GM21576 (cell line): ENCODE data around the gene SLC8A1.

Experiments used
- ATAC-seq: cut with Tn5 transposase; IDR thresholded peaks from one replicate; pipeline ENCODE4 v1.9.1; 2021; ENCODE audit warnings: mild to moderate bottlenecking, moderate library complexity; ENCODE audit not compliant: unreplicated experiment

Gene SLC8A1

DNA sequence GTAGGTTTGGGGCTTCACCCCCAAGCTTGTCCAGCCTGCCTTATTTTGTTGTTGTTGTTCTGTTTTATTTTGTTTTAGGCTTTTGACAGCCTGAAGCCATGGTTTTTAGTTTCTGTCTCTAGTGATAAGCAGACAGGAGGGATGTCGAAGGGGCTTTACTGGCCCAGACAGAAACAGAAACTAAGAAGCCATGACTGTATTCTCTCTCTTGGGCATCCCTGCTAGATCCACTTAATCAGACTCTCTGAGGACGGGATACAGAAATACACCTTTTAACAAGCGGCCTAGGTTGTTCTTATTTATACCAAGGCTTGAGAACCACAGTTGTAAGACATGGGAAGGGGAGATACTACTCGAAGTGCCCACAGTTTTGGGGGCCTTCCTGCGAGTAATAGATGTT, 330.9 kb downstream of the SLC8A1 start:
- no peak for ATAC-seq

DNA sequence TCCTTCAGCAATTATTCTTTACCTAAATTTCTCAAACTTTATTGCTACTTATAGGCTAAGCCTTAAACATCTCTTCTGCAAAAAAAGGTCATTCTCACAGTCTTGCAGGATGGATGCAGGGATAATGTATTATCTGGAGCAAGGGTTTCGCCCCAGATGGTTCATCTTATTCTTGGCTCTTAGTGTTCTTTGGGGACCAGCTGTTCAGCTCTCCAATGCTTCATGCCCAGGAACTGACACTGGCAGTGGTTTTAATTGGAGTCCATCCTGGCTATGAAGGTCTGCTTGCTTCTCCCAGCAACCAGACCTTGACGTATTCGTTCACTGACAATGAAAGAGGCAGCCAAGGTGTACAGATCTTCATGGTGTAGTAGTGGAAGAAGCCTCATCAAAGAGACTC, 331.9 kb downstream of the SLC8A1 start:
- ATAC-seq, result no peak

DNA sequence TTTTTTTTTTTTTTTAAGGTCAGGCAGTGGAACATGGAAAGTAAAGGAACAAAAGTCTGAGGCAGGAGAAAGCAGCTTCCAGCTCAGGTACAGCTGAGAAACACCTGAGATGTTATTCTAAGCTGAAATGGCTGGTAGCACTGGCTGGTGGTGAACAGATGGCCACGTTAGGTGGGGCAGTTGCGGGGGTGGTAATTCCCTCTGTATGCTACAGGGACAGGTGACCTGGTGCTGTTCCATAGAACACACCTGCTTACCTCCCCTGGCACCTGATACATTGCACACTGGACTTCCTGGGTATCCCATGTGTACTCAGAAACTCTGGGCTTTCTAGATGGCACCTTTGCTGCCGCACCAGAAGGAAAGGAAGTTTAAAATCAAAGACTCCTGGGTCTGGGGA, 333.3 kb downstream of the SLC8A1 start:
- ATAC-seq, result no peak

DNA sequence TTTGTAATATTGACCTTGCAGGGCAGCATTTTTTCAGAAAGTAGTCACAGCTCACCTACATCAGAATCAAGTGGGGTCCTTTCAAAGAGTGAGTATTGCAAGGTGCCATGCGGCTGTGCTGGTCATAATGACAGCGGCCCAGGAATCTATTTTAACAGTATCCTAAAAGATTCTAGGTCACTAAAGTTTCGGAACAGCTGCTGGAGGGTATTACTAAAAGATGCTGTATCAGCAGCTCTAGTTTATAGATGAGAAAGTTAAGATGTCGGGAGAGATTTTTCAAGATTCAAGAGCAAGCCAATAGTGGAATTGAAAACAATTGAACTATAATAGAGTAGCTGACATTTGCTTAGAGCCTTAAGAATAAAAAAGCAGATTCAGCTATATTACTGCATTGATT, 336.0 kb downstream of the SLC8A1 start:
- ATAC-seq, result no peak

DNA sequence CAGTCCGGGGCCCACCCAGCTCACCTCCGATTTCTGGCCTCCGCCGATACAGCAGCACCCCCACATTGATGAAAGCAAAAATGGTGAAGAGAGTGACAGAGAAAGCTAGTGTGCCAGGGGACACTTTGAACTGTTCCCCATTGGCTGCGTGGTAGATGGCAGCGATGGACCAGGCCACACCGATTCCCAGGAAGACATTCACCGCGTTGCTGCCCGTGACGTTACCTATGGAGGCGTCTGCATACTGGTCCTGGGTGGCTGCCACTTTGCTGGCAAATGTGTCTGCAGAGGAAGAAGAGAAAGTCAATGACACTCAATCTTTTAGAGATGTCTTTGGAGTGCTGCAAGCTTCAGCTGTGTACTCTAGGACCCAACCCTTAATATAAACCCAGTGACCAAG, 336.5 kb downstream of the SLC8A1 start:
- ATAC-seq, result no peak

DNA sequence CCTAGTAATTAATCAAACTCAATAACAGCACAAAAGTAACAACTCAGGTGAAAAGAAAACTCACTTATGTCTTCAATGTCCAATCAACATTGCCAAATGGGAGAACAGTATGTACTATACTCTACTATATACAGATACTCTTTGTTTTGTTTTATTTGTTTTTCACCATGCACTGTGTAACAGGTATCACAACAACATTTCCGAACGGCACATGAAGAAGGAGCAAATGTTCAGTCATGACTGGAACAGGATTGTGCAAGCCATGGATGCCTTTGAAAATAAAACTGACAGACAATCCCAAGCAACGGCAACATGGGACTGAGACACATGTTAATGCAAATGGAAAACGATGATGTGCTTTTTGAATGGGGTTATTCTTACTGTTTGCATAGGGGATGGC, 337.9 kb downstream of the SLC8A1 start:
- ATAC-seq, result no peak

DNA sequence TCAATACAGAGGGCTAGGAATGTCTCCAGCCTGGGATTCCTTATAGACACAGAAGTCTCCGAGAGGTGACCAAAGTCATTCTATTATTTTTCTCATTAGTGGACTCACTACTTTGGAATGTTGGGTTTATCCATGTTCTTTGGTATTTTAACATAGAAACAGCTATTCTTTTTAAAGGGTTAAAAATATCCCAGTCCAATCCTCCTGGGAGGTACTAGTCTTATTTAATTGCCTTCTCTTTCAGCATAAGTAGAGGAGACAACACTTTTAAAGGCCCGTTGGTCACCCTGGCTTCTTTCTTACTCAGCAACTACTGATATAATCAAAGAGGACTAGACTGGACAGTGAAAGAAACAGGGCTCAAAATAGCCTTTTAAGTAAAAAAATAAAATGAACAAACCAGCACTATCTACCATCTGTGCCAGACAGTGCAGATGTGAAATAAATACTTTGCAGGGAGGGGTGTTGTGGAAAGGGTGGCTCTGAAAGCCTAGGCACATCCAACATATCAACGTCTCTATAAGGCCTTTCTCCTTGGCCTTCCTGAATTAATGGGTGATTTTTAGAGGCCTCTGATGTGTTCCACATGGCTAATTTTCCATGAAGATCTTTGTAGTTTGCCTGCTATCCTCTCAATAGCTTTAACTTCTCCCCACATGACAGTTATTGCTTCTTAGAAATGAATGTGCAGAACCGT, 338.5 kb downstream of the SLC8A1 start:
- no peak for ATAC-seq

DNA sequence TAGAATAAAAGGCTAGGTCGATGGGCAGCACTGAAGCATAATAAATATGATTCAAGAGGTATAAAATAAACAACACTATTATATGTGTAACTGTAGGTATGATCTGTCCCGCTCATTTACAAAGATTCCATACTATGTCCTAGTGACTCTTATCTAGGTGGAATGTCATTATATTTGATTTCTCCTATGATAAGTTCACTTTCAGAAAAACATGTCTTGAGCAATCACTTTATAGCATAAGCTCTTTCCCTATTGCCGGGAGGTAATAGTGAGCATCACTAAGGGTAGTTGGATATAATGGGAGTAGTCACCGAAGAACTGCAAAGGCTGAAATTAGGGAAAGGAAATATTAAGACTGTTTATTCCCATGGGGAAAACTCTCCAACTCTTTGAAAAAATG, 342.5 kb downstream of the SLC8A1 start:
- no peak for ATAC-seq

DNA sequence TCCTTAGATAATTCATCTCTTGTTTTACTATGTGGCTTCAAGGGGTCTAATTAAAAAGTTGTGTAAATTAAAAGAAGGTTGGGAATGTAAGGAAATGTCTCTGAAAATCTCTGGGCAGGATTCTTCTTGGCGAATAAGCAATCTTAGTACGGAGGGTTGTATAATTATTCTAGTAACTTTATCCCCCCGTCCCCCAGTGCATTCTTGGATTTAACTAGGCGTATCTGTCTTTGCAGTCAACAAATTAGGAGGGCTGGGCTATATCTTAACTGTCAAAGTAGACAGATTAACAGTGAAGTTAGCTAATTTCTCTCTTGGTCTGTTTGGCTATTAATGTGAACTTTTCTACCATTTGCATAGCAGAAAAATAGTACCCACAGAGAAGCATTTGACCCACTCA, 343.0 kb downstream of the SLC8A1 start:
- no peak for ATAC-seq

DNA sequence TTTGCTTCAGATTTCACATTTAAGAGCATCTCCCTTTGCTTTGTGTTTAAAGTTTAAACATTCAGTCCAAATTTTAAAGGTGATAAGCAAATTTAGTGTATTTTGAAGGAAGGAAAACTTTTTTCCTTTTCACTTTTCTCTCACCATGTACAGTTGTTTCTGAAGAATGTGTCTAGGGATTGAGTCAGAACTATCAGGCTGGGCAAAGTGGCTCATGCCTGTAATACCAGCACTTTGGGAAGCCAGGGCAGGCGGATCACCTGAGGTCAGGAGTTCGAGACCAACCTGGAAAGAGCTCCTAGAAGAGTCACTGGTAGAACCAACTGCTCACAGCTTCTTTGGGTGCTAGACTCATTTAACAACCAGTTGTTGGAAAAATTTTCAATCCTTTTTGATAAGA, 345.8 kb downstream of the SLC8A1 start:
- ATAC-seq, result no peak

DNA sequence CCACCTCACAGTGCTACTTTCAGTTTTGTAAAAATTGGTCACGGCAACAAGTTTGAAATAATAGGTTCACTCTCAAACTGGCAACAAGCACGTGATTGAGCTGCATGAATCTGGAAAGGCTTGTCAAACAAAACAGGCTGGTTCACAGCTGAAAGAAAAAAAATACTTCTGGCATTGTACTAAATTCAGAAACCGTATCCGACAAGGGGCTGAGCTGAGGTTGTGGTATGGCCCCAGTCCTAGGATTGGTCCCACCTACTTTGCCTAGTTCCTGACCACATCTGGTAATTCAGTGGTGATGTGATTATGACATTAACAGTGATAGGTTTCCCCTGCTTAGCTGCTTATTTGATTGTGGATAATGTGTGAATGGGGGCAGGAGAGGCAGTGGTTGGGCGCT, 346.3 kb downstream of the SLC8A1 start:
- ATAC-seq, result no peak

DNA sequence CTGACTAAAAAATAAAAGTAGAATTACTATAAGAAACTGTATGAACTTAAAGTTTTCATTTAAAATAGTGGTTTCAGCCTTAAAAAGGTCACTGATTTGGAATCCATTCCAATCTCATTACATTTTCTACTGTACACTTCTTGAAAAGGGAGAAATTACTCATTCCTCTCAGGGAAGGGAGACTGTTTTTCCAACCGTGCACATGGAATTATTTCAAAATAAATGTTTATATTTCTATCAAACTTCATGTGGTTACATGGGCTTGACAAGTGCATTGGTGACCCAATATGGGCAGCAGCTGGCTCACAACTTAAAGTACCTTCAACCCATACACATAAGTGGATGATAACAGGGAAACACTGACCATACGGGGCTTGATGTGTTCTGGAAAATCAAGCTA, 348.3 kb downstream of the SLC8A1 start:
- no peak for ATAC-seq

DNA sequence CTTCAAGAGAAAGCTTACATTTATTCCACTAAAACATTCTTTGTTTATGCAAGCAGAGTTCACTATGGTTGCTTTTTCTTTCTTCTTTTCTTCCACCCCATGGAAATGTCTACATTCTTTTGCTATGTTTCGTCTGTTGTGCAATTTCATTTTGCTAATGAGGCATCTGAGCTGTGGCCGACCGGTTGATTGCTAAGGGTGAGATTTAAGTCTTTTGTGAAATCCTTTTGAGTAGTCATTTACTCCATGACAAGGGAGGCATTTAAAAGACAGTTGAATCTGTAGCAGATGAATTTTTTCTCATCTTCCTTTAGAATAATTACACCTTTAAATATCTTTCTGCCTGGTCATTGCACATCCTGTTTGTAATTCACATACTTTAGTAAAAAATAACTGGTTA, 348.7 kb downstream of the SLC8A1 start:
- ATAC-seq, result no peak

DNA sequence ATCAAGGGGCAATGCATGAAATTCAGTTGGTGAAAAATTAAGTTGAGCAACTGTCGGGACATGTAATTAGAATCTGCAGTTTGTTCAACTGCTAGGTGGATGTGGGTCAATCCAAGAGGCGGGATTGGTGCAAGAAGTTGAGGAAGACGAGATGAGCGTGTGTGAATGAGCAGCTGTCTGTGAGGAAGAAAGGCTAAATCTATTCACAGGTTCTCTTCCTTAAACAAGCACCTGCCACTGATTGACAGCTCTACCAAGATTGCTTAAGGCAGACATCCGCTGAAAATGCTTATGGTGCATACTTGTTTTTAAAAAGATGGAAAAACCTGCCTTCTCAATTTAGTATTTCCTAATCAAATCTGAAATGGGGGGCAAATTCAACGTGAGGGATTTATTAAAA, 349.4 kb downstream of the SLC8A1 start:
- ATAC-seq, result no peak

DNA sequence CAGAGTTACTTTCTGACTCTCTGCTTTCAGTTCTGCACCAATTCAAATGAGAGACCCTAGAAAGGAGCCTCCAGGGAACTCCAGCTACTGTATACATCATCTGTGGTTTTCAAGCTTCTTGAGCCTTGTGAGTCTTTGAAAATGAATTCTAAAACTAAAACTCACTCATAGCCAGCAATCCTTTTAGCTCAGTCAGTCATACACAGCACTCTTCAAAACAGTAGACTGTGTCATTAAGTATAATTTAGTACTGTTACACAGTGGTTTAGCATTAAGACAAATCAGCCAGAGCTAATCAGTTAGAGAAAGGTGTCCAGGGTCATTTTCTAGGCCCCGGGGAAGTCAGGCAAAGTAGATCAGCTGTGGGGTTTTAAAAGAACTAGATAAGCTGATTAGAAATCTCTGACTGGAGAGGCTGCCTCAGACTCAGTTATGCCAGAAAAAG, 350.7 kb downstream of the SLC8A1 start:
- ATAC-seq, result peak; percentile 92

DNA sequence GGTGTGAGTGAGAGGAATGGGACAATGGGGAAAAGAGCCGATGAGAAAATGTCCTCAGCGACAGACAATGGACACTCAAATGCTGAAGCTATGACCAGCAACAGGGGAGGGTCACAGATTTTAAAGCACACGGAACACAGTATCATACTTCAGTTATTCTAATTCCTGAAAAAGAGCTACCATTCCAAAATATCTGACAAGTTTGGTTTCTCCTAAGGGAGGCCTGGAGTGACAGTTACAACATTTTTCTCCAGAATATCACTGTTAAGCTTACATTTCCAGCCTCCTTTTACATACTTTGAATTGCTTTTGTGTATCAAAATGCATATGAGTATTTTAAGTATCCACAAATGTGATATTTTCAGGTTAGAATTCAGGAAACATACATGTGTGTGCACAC, 351.2 kb downstream of the SLC8A1 start:
- no peak for ATAC-seq

DNA sequence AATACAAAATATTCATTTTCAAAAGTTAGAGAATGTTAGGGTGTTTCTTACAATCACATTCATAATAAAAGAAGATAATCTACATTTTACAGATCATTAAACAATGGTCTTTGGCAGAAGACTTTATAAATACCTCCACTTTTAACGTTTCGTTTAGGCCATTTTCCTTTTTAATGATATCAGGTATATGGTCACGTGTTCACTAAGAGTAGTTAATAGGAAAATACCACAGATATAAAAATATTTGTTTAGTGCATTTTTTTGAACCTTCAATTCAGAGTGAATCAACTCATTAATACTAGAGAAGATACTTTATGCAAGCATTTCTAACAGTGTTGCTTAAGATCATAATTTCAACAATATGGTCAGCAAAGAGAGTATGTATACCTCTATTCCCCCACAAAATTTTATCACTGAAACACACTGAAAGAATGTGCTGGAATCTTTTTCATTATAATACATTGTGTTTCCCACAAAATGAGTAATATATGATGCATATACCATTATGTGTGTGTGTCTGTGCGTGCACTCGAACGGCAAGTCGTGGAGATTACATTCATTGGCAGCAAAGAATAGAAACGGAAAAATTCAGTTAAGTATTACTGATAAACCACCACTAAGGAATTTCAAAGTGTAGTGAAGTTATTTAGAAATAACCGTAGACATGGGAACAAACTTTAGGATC, 353.0 kb downstream of the SLC8A1 start:
- ATAC-seq, result no peak

DNA sequence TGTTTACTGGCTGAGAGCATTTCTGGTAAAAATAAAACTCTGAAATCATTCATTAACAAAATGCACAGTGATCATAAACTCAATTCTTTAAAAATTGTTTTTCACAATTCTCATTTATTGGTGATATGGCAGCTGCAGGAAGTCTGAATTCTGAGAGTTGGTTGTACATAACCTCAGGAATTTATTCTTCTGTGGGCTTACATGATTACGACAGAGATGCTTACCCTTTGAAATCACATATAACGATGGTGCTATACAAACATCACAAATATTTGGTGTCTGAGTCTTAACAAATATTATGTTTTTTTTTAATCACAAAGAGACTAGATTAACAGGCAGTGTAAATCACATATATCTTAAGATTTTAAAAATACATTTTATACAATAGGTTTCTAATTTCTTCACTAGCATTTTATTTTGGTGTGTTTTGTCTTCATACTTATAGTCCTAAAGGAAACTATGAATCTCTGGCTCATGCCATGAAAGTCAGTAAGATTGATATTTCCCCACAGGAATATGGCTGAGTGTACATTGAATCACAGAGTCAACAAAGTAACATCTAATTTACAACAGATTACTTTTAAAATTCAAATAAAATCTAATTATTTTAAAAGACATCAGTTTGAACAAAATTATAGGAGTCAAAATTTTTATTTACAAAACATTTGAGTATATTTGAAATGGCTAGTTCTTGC, 354.1 kb downstream of the SLC8A1 start:
- no peak for ATAC-seq

DNA sequence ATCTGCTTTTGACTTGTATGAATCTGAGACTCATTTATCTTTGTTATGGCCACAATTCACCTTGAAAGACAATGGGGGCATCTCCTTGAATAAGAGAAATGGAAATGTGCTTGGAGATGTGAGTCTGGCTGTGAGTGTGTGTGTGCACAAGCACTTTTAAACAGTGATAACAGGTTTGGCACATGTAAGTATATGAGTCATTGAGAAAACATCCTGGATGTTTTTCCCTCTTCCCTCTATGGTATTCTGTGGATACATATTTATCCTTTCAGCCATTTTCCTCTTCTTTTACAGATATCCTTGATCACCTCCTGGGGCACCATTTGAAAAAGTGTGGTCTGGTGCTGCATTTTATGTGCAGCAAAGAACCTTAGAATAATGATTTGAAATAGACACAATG, 355.5 kb downstream of the SLC8A1 start:
- no peak for ATAC-seq

DNA sequence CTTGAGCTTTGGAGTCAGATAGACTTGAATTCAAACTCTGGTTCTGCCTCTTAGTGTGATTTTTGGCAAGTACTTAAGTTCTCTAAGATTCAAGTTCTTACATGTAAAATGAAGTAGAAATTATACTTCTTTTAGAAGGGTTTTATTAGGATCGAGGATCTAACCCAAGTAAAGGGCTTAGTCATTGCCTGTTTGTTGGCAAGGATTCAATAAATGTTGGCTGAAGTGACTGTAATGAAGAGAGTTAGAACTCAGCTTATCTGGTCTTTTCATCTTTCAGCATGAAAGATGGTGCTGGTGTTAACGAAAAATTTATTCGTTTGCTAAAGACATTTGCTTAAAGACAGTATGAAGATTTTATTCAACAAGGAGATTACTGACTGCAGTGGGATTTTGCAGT, 356.9 kb downstream of the SLC8A1 start:
- ATAC-seq, result no peak

DNA sequence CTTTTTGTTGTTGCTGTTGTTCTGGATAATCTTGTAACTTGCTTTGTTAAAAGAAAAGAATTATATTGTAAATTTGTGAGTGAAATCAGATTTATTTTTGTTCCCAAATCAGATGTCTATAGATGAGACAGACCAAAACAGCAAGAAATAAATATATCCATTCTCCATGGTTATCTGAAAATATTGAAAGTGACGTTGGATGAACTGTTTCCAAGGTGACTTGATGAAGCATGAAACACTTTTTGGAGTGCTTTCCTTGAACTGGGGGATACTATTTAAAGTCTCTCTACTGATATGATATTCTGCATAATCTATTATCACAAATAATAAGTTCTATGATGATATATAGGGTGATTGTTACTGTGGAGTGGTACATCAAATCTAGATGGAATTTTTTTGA, 357.4 kb downstream of the SLC8A1 start:
- no peak for ATAC-seq

DNA sequence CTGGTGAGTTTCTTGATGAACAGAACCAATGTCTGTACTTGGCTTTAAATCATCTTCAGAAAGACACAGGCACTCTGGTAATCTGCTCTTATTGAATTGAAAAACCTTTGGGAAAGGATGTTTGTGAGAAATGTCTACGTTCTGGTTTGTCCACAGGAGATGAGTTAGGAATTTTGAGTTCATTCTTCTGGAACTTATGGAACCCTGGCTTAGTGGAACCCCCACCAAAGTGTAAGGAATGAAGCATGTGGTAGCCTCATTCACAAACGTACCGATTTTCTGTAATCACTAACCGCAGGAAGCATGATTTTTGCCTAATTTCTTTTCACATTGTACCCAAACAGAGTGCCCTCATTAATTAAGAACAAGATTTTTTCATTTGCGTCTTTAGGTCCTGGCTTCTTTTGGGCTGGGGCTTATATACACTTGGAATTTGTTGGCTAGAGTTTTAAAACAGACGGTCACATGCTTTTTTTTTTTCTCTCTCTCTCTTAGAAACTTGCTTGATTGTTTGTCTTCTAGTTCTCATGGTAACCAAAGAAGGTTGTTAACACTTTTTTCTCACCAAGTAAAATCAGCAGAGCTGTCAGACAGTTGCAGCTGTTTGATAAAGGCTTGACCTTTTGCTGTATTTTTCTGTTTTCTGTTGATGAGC, 358.7 kb downstream of the SLC8A1 start:
- ATAC-seq, result no peak
